Measurements from ENCODE around the gene OSBPL8.
"Not testable (repeated sequence)": the region's sequence is repeated elsewhere in the genome, so short reads cannot be mapped to it uniquely, and the experiment has no call there.

OSBPL8 gene

GRCh38 chr12:76523408-76523807, 36.2 kb downstream of the OSBPL8 start:
- no peak overlapping the region for H3K4me3 ChIP-seq (ENCODE audit: low read length)
- H3K36me3 ChIP-seq (ENCODE audit: control insufficient read depth, insufficient read depth, low read length), result no peaks in the 10 kb centered on the region
- DNase-seq (ENCODE audit: low read depth, low spot score), result no peak
- H3K4me1 ChIP-seq (ENCODE audit: control insufficient read depth, insufficient read depth, low read length), result no peaks in the 10 kb centered on the region
- no peaks in the 10 kb centered on the region for H3K27me3 ChIP-seq (ENCODE audit: control insufficient read depth, insufficient read depth, low read length)
- no peaks in the 10 kb centered on the region; the same call in 1 of the 2 replicates for H3K9me3 ChIP-seq (ENCODE audit: control insufficient read depth, insufficient read depth, low read length)
- H3K27ac ChIP-seq (ENCODE audit: low read length), result no peak overlapping the region

DNA sequence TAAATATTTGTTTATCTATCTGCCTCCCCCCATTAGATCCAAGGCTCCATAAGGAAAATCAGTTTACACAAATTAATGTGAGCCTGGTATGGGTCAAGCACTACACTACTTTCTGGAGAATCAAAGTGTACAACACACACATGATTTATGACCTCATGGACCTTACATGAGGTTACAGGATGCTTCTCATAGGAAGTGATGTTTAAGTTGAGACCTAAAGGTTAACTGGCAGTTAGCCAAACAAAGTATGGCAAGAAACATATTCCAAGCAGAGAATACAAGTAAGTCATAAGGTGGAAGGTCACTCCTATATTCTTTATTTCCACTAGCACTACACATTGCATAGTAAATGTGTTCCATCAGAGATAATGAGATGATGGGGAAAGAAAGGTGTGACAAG, 39.2 kb downstream of the OSBPL8 start:
- Histone ChIP-seq H3K4me3 (ENCODE audit: low read length) (no peak overlapping the region), H3K9me3 (ENCODE audit: control insufficient read depth, insufficient read depth, low read length) (peaks cover 2% of the 10 kb centered on the region), H3K27me3 (ENCODE audit: control insufficient read depth, insufficient read depth, low read length) (no peaks in the 10 kb centered on the region), H3K27ac (ENCODE audit: low read length) (no peak overlapping the region), H3K36me3 (ENCODE audit: control insufficient read depth, insufficient read depth, low read length) (no peaks in the 10 kb centered on the region; the same call in 1 of the 2 replicates), H3K4me1 (ENCODE audit: control insufficient read depth, insufficient read depth, low read length) (no peaks in the 10 kb centered on the region)
- DNase-seq (ENCODE audit: low read depth, low spot score), result no peak

DNA sequence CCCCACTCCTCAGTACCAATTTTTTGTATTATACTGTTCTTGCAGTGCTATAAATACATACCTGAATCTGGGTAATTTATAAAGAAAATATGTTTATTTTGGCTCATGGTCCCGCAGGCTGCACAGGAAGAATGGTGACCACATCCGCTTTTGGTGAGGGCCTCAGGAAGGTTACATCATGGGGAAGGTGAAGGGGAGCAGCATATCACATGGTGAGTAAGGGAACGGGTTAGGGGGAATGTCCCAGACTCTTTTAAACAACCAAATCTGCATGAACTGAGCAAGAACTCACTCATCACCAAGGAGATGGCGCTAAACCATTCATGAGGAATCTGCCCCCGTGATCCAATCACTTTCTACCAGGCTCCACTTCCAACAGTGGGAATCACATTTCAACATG, 40.0 kb downstream of the OSBPL8 start:
- no peak overlapping the region for H3K27ac ChIP-seq (ENCODE audit: low read length)
- no peaks in the 10 kb centered on the region; the same call in 1 of the 2 replicates for H3K36me3 ChIP-seq (ENCODE audit: control insufficient read depth, insufficient read depth, low read length)
- H3K4me3 ChIP-seq (ENCODE audit: low read length), result no peak overlapping the region
- no peak for DNase-seq (ENCODE audit: low read depth, low spot score)
- H3K4me1 ChIP-seq (ENCODE audit: control insufficient read depth, insufficient read depth, low read length), result no peaks in the 10 kb centered on the region
- H3K9me3 ChIP-seq (ENCODE audit: control insufficient read depth, insufficient read depth, low read length), result peaks cover 2% of the 10 kb centered on the region
- no CpG with 5 or more reads among the region's 5 CpGs for WGBS (ENCODE audit: insufficient coverage, insufficient read length)
- no peaks in the 10 kb centered on the region for H3K27me3 ChIP-seq (ENCODE audit: control insufficient read depth, insufficient read depth, low read length)

DNA sequence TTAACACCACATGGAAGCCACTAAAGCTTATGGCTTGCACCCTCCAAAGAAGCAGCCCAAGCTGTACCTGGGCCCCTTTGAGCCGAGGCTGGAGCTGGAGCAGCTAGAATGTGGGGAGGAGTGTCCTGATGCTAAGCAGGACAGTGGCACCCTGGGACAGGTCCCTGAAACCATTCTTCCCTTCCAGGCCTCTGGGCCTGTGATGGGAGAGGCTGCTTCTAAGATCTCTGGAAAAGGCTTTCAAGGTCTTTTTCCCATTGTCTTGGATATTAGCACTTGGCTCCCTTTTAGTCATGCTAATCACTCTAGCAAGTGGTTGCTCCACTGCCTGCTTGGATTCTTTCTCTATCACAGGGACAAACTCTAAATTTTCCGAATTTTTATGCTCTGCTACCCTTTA, 40.9 kb downstream of the OSBPL8 start:
- Histone ChIP-seq H3K4me1 (ENCODE audit: control insufficient read depth, insufficient read depth, low read length) (no peaks in the 10 kb centered on the region), H3K4me3 (ENCODE audit: low read length) (no peak overlapping the region), H3K9me3 (ENCODE audit: control insufficient read depth, insufficient read depth, low read length) (peaks cover 2% of the 10 kb centered on the region), H3K36me3 (ENCODE audit: control insufficient read depth, insufficient read depth, low read length) (no peaks in the 10 kb centered on the region; the same call in 1 of the 2 replicates), H3K27ac (ENCODE audit: low read length) (no peak overlapping the region), H3K27me3 (ENCODE audit: control insufficient read depth, insufficient read depth, low read length) (no peaks in the 10 kb centered on the region)
- no CpG with 5 or more reads among the region's 2 CpGs for WGBS (ENCODE audit: insufficient coverage, insufficient read length)
- DNase-seq (ENCODE audit: low read depth, low spot score), result peak; percentile 13

- Histone ChIP-seq H3K27me3 (ENCODE audit: control insufficient read depth, insufficient read depth, low read length) (no peaks in the 10 kb centered on the region), H3K27ac (ENCODE audit: low read length) (no peak overlapping the region), H3K9me3 (ENCODE audit: control insufficient read depth, insufficient read depth, low read length) (peaks cover 2% of the 10 kb centered on the region), H3K36me3 (ENCODE audit: control insufficient read depth, insufficient read depth, low read length) (no peaks in the 10 kb centered on the region; the same call in 1 of the 2 replicates), H3K4me1 (ENCODE audit: control insufficient read depth, insufficient read depth, low read length) (no peaks in the 10 kb centered on the region), H3K4me3 (ENCODE audit: low read length) (no peak overlapping the region)
- DNase-seq (ENCODE audit: low read depth, low spot score), result no peak
- WGBS (ENCODE audit: insufficient coverage, insufficient read length), result no CpG with 5 or more reads among the region's 4 CpGs
Measured at GRCh38 chr12:76515271-76515670, 44.3 kb downstream of the OSBPL8 start.

GRCh38 chr12:76511116-76511716, 48.4 kb downstream of the OSBPL8 start:
- DNase-seq (ENCODE audit: low read depth, low spot score); H3K27ac ChIP-seq (ENCODE audit: low read length); H3K36me3 ChIP-seq (ENCODE audit: control insufficient read depth, insufficient read depth, low read length); H3K4me3 ChIP-seq (ENCODE audit: low read length); H3K9me3 ChIP-seq (ENCODE audit: control insufficient read depth, insufficient read depth, low read length); H3K4me1 ChIP-seq (ENCODE audit: control insufficient read depth, insufficient read depth, low read length); H3K27me3 ChIP-seq (ENCODE audit: control insufficient read depth, insufficient read depth, low read length): not testable (repeated sequence)
- no CpG with 5 or more reads among the region's 4 CpGs for WGBS (ENCODE audit: insufficient coverage, insufficient read length)

DNA sequence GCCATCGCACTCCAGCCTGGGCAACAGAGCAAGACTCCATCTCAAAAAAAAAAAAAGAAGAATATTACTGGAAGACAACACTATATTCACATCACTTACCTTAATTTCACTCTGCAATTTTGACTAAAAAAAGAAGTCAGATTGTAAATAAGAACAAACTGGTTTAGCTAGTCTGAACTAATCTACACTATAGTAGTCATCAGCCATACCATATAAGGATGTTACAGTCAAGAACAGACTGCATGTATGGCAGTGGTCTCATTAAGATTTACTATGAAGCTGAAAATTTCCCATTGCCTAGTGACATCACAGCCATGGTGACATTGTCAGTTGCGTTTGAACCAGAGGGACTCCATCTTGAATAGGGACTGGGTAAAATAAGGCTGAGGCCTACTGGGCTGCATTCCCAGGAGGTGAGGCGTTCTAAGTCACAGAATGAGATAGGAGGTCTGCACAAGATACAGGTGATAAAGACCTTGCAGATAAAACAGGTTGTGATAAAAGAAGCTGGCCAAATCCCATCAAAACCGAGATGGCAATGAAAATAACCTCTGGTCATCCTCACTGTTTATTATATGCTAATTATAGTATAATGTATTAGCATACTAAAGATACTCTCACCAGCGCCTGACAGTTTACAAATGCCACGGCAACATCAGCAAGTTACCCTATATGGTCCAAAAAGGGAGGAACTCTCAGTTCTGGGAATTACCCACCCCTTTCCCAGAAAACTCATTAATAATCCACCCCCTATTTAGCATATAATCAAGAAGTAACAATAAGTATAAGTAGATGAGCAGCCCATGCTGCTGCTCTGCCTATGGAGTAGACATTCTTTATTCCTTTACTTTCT, 51.2 kb downstream of the OSBPL8 start:
- no peaks in the 10 kb centered on the region for H3K9me3 ChIP-seq (ENCODE audit: control insufficient read depth, insufficient read depth, low read length)
- no peak for DNase-seq (ENCODE audit: low read depth, low spot score)
- no CpG with 5 or more reads among the region's 6 CpGs for WGBS (ENCODE audit: insufficient coverage, insufficient read length)
- H3K27me3 ChIP-seq (ENCODE audit: control insufficient read depth, insufficient read depth, low read length), result no peaks in the 10 kb centered on the region
- H3K27ac ChIP-seq (ENCODE audit: low read length), result no peak overlapping the region
- H3K4me3 ChIP-seq (ENCODE audit: low read length), result no peak overlapping the region
- no peaks in the 10 kb centered on the region for H3K36me3 ChIP-seq (ENCODE audit: control insufficient read depth, insufficient read depth, low read length)
- H3K4me1 ChIP-seq (ENCODE audit: control insufficient read depth, insufficient read depth, low read length), result no peaks in the 10 kb centered on the region

DNA sequence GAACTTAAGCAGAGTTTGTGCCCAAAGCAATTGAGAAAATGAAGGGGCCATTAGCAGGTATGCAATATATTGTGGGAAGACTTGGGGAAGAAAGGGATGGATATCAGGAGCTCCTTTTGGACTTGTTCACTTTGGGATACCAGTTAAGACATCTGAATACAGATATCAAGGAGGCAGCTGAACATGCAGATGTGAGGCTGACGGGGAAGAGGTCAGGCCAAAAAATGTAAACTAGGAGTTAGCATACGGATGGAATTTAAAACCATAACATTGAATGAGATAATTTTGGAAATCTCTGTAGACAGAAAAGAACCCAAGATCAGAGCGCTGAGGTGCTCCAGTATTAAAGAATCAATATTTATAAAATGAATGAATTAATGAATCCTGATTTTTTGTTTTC, 53.4 kb downstream of the OSBPL8 start:
- no peak overlapping the region for H3K27ac ChIP-seq (ENCODE audit: low read length)
- DNase-seq (ENCODE audit: low read depth, low spot score), result no peak
- no peaks in the 10 kb centered on the region for H3K36me3 ChIP-seq (ENCODE audit: control insufficient read depth, insufficient read depth, low read length)
- H3K27me3 ChIP-seq (ENCODE audit: control insufficient read depth, insufficient read depth, low read length), result no peaks in the 10 kb centered on the region
- no peak overlapping the region for H3K4me3 ChIP-seq (ENCODE audit: low read length)
- WGBS (ENCODE audit: insufficient coverage, insufficient read length), result no CpG with 5 or more reads among the region's 3 CpGs
- no peaks in the 10 kb centered on the region for H3K4me1 ChIP-seq (ENCODE audit: control insufficient read depth, insufficient read depth, low read length)
- no peaks in the 10 kb centered on the region for H3K9me3 ChIP-seq (ENCODE audit: control insufficient read depth, insufficient read depth, low read length)

DNA sequence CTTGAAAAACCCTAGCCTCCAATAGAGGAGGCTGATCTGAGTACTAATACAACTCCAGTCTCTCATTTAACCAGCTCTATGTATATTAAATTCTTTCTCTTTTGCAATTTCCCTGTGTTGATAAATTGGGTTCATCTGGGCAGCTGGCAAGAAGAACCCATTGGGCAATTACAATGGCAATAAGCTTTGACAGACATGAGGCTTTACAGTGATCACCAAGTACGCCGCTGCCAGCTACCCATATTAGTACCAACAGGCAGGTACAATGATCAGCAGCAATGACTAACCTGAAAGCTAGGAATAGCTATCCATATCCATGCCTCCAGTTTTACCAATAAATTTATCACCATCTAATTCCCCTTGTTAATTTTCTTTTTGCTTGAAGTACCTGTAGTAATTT, 54.5 kb downstream of the OSBPL8 start:
- H3K36me3 ChIP-seq (ENCODE audit: control insufficient read depth, insufficient read depth, low read length), result no peaks in the 10 kb centered on the region
- DNase-seq (ENCODE audit: low read depth, low spot score), result no peak
- no peaks in the 10 kb centered on the region for H3K9me3 ChIP-seq (ENCODE audit: control insufficient read depth, insufficient read depth, low read length)
- WGBS (ENCODE audit: insufficient coverage, insufficient read length), result no CpG with 5 or more reads among the region's 2 CpGs
- no peaks in the 10 kb centered on the region for H3K27me3 ChIP-seq (ENCODE audit: control insufficient read depth, insufficient read depth, low read length)
- H3K4me1 ChIP-seq (ENCODE audit: control insufficient read depth, insufficient read depth, low read length), result no peaks in the 10 kb centered on the region
- no peak overlapping the region for H3K4me3 ChIP-seq (ENCODE audit: low read length)
- H3K27ac ChIP-seq (ENCODE audit: low read length), result no peak overlapping the region

GRCh38 chr12:76504606-76505005, 55.0 kb downstream of the OSBPL8 start:
- no peak overlapping the region for H3K4me3 ChIP-seq (ENCODE audit: low read length)
- whole genome bisulfite sequencing (ENCODE audit: insufficient coverage, insufficient read length), result no CpG with 5 or more reads among the region's 2 CpGs
- H3K36me3 ChIP-seq (ENCODE audit: control insufficient read depth, insufficient read depth, low read length), result no peaks in the 10 kb centered on the region
- H3K27me3 ChIP-seq (ENCODE audit: control insufficient read depth, insufficient read depth, low read length), result no peaks in the 10 kb centered on the region
- H3K9me3 ChIP-seq (ENCODE audit: control insufficient read depth, insufficient read depth, low read length), result no peaks in the 10 kb centered on the region
- no peak overlapping the region for H3K27ac ChIP-seq (ENCODE audit: low read length)
- DNase-seq (ENCODE audit: low read depth, low spot score), result no peak
- H3K4me1 ChIP-seq (ENCODE audit: control insufficient read depth, insufficient read depth, low read length), result no peaks in the 10 kb centered on the region

DNA sequence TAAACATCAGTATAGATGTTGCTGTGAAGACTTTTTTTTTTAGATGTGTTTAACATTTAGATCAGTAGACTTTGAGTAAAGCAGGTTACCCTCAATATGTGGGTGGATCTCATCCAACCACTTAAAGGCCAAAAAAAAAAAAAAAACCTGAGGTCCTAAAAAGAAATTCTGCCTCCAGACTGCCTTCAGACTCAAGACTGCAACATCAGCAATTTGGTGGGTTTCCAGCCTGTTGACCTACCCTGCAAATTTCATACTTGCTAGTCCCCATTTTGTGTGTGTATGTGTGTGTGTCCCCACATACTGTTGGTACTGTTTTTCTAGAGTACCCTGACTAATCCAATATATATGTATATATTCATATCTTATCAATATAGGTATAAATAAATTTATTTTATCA, 55.6 kb downstream of the OSBPL8 start:
- Histone ChIP-seq H3K27me3 (ENCODE audit: control insufficient read depth, insufficient read depth, low read length) (no peaks in the 10 kb centered on the region), H3K36me3 (ENCODE audit: control insufficient read depth, insufficient read depth, low read length) (no peaks in the 10 kb centered on the region)

More for the DNA sequence above, 55.6 kb downstream of the OSBPL8 start:
- H3K4me3 ChIP-seq (ENCODE audit: low read length), result no peak overlapping the region
- no peak for DNase-seq (ENCODE audit: low read depth, low spot score)
- H3K27ac ChIP-seq (ENCODE audit: low read length), result no peak overlapping the region
- no peaks in the 10 kb centered on the region for H3K9me3 ChIP-seq (ENCODE audit: control insufficient read depth, insufficient read depth, low read length)
- no peaks in the 10 kb centered on the region for H3K4me1 ChIP-seq (ENCODE audit: control insufficient read depth, insufficient read depth, low read length)

All from iPS DF 6.9 (cell line).